HL-60/S4 treated with phorbol 12-myristate 13-acetate at 8.2 ng/mL for 4 days and 3 days (cell line): Measurements from ENCODE around the gene PYGM.

ENCODE experiments used
- in situ Hi-C: fragments of 300-500 bp; cut with MboI; formaldehyde crosslinking; loops from 2 replicates; pipeline ENCODE4 v1.15.0; 2022; ENCODE audit warnings: low sequenced_read_pairs

The PYGM gene

GRCh38 chr11:64792482-64792881, 32.7 kb upstream of the PYGM start:
- in situ Hi-C loops = no loop called here

GRCh38 chr11:64791781-64792291, 32.1 kb upstream of the PYGM start:
- in situ Hi-C loops = no loop called here

GRCh38 chr11:64790205-64791095, 30.7 kb upstream of the PYGM start:
- in situ Hi-C loops = no loop called here

- in situ Hi-C loops = no loop called here
Observed at GRCh38 chr11:64789331-64790204, 29.8 kb upstream of the PYGM start.

- in situ Hi-C loops = no loop called here
Observed at GRCh38 chr11:64788321-64789215, 28.8 kb upstream of the PYGM start.

- in situ Hi-C loops = no loop called here
Observed at GRCh38 chr11:64787526-64788320, 27.9 kb upstream of the PYGM start.

GRCh38 chr11:64786308-64786707, 26.5 kb upstream of the PYGM start:
- in situ Hi-C loops = no loop called here

- in situ Hi-C loops = no loop called here
Observed at GRCh38 chr11:64784813-64785581, 25.2 kb upstream of the PYGM start.

GRCh38 chr11:64778473-64779298, 18.9 kb upstream of the PYGM start, which contains the start of gene SF1:
Gene SF1 (minus strand): TSS chr11:64778542. CDS start chr11:64778392, 150 bp downstream.
- in situ Hi-C loops = no loop called here

GRCh38 chr11:64778223-64778472, 18.4 kb upstream of the PYGM start:
- in situ Hi-C loops = no loop called here

GRCh38 chr11:64777449-64778222, 17.9 kb upstream of the PYGM start:
- in situ Hi-C loops = no loop called here

GRCh38 chr11:64776875-64777274, 17.1 kb upstream of the PYGM start:
- in situ Hi-C loops = no loop called here

- in situ Hi-C loops = no loop called here
Observed at GRCh38 chr11:64776425-64776824, 16.7 kb upstream of the PYGM start.

- in situ Hi-C loops = no loop called here
Observed at GRCh38 chr11:64774144-64774543, 14.4 kb upstream of the PYGM start.

GRCh38 chr11:64772303-64773018, 12.7 kb upstream of the PYGM start:
- in situ Hi-C loops = no loop called here

- in situ Hi-C loops = no loop called here
Observed at GRCh38 chr11:64771861-64772260, 12.1 kb upstream of the PYGM start.

GRCh38 chr11:64770120-64770519, 10.3 kb upstream of the PYGM start:
- in situ Hi-C loops = no loop called here
